DMS53 treated with DMSO at 0.1 percent for 48 hours (cell line): ENCODE results near the gene PAPPA2.
"Not testable (repeated sequence)": the region's sequence is repeated elsewhere in the genome, so short reads cannot be mapped to it uniquely, and the experiment has no call there.

Source experiments
- DNase-seq: peaks from one replicate; lab custom pipeline; 2025; ENCODE audit not compliant: unreplicated experiment; lab: John Stamatoyannopoulos, UW

PAPPA2 gene

GRCh38 chr1:176752505-176752904 is 289.5 kb downstream of the PAPPA2 start:
- DNase-seq, result peak; percentile 53

- DNase-seq, result no peak
Observed at GRCh38 chr1:176754676-176755075, 291.7 kb downstream of the PAPPA2 start.

- DNase-seq, result not testable (repeated sequence)
Observed at GRCh38 chr1:176756817-176757216, 293.8 kb downstream of the PAPPA2 start.

- DNase-seq, result no peak
Observed at GRCh38 chr1:176765608-176766007, 302.6 kb downstream of the PAPPA2 start.

GRCh38 chr1:176766779-176767178 is 303.8 kb downstream of the PAPPA2 start:
- DNase-seq, result no peak

GRCh38 chr1:176767714-176768136 is 304.8 kb downstream of the PAPPA2 start:
- DNase-seq, result no peak

- no peak for DNase-seq
Observed at GRCh38 chr1:176768532-176768931, 305.6 kb downstream of the PAPPA2 start.

GRCh38 chr1:176770066-176770465 is 307.1 kb downstream of the PAPPA2 start:
- no peak for DNase-seq

- DNase-seq, result no peak
Observed at GRCh38 chr1:176773038-176773437, 310.1 kb downstream of the PAPPA2 start.

- DNase-seq, result no peak
Observed at GRCh38 chr1:176774224-176774623, 311.2 kb downstream of the PAPPA2 start.

- DNase-seq, result no peak
Observed at GRCh38 chr1:176775378-176775777, 312.4 kb downstream of the PAPPA2 start.

GRCh38 chr1:176775996-176776395 is 313.0 kb downstream of the PAPPA2 start:
- no peak for DNase-seq

GRCh38 chr1:176778056-176778455 is 315.1 kb downstream of the PAPPA2 start:
- DNase-seq, result no peak

GRCh38 chr1:176779992-176780328 is 317.0 kb downstream of the PAPPA2 start:
- no peak for DNase-seq

- no peak for DNase-seq
Observed at GRCh38 chr1:176783309-176783708, 320.3 kb downstream of the PAPPA2 start.

- DNase-seq, result no peak
Observed at GRCh38 chr1:176785056-176785455, 322.1 kb downstream of the PAPPA2 start.

GRCh38 chr1:176785791-176786190 is 322.8 kb downstream of the PAPPA2 start:
- DNase-seq, result no peak

GRCh38 chr1:176786274-176786673 is 323.3 kb downstream of the PAPPA2 start:
- no peak for DNase-seq

GRCh38 chr1:176789571-176790090 is 326.7 kb downstream of the PAPPA2 start:
- DNase-seq, result no peak

- DNase-seq, result no peak
Observed at GRCh38 chr1:176790786-176791185, 327.8 kb downstream of the PAPPA2 start.

GRCh38 chr1:176791906-176792305 is 328.9 kb downstream of the PAPPA2 start:
- no peak for DNase-seq

- no peak for DNase-seq
Observed at GRCh38 chr1:176794897-176795508, 332.0 kb downstream of the PAPPA2 start.

- DNase-seq, result peak; percentile 10
Observed at GRCh38 chr1:176795929-176796328, 333.0 kb downstream of the PAPPA2 start.
